PC-9 (cell line): ENCODE results near the gene SLC8A3.
"Not testable (repeated sequence)": the region's sequence is repeated elsewhere in the genome, so short reads cannot be mapped to it uniquely, and the experiment has no call there.

Source experiments
- CTCF ChIP-seq: fragments of 200-600 bp; sonication (generic); conservative IDR thresholded peaks from 2 replicates; pipeline ENCODE4 v1.6.1; 2017; ENCODE audit warnings: mixed run types, antibody characterized with exemption, mild to moderate bottlenecking, moderate library complexity
- EZH2 ChIP-seq: fragments of 200-600 bp; sonication (generic); IDR thresholded peaks from 2 replicates; pipeline ENCODE4 v1.8.0; 2017; ENCODE audit warnings: antibody characterized with exemption, low read depth

- TF ChIP-seq CTCF, EZH2: not testable (repeated sequence)
Measured at GRCh38 chr14:70229877-70230640, 41.3 kb upstream of the SLC8A3 start.
